ENCODE results near the gene GPSM1.

GPSM1 gene

GRCh38 chr9:136377341-136378169, 50.2 kb downstream of the GPSM1 start:
- DNase-seq (ENCODE audit: low read depth): no peak

- no peak for DNase-seq (ENCODE audit: low read depth)
These were observed 51.0 kb downstream of the GPSM1 start for GRCh38 chr9:136378170-136379002.

DNA sequence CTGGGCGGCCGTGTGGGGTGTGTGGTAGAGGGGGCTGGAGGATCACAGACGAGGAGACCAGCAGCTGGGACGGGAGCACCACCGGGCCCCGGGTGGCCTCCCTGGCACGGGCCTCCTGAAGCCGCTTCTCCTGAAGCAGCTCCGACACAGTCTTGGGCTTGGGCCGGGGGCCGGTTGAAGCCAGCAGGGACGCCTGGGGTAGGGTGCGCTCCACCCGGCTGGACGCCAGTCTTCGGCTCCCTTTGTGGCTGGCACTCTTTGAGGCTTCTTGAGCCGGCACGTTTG, 51.6 kb downstream of the GPSM1 start:
- DNase-seq (ENCODE audit: low read depth): no peak

- DNase-seq (ENCODE audit: low read depth): no peak
These were observed 52.1 kb downstream of the GPSM1 start for GRCh38 chr9:136379401-136379800.

GRCh38 chr9:136379891-136380290, 52.6 kb downstream of the GPSM1 start:
- no peak for DNase-seq (ENCODE audit: low read depth)

DNA sequence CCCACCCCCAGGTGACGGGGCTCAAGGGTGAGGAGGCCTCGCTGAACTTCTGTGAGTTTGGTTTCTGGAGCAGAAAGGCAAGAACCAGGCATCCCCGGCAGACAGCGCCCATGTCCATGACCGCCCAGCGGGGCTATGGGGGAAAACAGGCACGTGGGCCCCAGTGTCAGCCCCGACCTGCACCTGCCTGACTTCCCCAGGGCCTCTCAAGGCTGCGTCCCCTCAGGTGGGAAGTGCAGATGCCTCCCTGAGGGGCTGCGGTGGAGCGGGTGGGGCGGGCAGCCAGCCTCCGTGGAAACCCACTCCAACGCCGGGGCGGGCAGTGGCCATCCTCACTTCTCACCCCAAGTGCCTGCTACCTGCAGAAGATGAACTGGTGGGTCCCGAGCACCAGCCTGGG, 53.0 kb downstream of the GPSM1 start:
- no peak for DNase-seq (ENCODE audit: low read depth)

DNA sequence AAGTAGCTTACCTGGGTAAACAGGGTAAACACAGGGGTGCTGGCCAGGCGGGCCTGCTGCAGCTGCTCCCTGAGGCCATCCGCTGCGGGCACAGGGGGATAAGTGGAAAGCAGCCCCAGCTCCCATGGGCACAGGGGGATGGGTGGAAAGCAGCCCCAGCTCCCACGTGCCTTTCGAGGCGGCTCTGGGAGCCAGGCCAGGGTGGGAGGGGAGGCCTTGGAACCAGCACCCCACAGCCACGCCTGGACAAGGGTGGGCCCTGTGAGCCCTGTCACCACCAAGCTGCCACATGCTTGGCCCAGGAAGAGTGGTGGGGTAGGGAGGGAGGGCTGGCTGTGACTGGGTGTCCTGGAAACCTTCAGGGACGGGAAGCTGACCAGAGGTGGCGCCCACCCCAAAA, 54.0 kb downstream of the GPSM1 start:
- no peak for DNase-seq (ENCODE audit: low read depth)

DNA sequence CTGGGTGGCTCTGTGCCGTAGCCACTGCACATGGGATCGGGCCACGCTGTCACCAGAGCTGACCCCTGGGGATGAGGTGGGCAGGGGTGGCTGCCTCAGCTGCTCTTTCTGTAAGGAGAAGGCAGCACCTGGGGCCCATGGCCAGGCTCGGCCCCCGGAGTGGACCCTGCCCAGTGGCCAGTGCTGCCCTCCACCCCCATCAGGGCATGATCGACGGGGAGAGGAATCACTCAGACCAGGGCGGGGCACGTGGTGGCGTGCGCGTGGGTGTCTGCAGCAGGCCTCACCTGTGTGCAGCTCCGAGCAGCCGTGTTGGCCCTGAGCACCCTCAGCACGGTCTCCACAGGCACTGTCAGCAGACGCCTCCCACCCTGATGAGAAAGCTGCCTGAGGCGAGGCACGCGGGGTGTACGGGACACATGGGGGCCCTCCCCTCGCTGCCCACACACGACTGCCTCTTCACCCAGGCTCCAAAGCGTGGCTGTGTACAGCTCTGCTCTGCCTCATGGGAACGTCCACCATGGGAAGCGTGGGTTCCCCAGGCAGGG, 54.7 kb downstream of the GPSM1 start:
- DNase-seq (ENCODE audit: low read depth): no peak

DNA sequence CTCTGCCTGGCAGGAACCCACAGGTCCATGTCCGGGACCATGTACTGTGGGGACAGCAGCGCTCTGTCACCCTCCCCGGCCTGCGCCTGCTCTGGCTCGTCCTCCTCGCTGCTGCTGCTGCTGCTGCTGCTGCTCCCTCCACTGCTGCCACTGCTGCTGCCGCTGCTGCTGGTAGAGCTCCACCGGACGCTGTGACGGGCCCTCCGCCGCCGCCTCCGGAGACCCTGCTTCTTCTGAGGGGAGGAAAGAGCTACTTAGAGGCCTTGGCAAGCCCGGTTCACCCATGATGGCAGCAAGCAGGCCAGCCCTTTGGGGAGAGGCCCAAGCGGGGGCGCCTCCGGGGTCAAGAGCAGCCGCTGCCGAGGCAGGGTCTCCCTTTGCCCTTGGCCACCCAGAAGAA, 56.1 kb downstream of the GPSM1 start:
- DNase-seq (ENCODE audit: low read depth): no peak

- DNase-seq (ENCODE audit: low read depth): no peak
These were observed 57.7 kb downstream of the GPSM1 start for GRCh38 chr9:136385015-136385414.

DNA sequence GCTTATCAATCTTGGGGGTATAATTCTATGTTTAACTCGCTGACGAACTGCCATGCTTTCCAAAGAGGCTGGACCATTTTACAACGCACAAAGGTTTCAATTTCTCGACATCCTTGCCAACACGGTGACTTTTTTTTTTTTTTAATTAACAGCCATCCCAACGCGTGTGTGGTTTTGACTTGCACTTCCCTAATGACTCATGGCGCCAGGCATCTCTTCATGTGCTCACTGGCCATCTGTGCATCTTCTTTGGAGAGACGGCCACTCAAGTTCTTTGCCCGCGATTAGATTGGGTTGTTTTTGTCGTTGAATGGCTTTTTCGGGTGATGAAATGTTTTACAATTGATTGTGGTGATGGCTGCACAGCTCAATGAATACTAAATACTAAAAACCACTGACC, 58.7 kb downstream of the GPSM1 start:
- no peak for DNase-seq (ENCODE audit: low read depth)

DNA sequence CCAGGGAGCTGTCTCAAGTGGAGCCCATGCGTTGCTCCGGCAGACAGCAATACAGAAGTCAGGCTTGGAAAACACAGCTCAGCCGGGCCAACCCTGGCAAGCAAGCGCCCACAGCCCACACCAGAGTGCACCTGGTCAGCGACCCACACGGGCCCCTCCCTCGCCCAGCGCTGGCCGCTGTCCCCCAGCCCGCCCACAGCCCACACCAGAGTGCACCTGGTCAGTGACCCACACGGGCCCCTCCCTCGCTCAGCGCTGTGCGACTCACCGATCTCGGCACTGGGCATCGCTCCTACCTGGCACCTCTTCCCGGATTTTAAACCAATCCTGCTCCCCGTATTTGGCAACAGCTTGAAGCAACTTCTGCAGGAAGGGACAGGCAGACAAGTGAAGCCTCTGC, 59.9 kb downstream of the GPSM1 start:
- no peak for DNase-seq (ENCODE audit: low read depth)

GRCh38 chr9:136389396-136389795, 62.1 kb downstream of the GPSM1 start:
- no peak for DNase-seq (ENCODE audit: low read depth)

- DNase-seq (ENCODE audit: low read depth): no peak
These were observed 64.6 kb downstream of the GPSM1 start for GRCh38 chr9:136391737-136392537.

DNA sequence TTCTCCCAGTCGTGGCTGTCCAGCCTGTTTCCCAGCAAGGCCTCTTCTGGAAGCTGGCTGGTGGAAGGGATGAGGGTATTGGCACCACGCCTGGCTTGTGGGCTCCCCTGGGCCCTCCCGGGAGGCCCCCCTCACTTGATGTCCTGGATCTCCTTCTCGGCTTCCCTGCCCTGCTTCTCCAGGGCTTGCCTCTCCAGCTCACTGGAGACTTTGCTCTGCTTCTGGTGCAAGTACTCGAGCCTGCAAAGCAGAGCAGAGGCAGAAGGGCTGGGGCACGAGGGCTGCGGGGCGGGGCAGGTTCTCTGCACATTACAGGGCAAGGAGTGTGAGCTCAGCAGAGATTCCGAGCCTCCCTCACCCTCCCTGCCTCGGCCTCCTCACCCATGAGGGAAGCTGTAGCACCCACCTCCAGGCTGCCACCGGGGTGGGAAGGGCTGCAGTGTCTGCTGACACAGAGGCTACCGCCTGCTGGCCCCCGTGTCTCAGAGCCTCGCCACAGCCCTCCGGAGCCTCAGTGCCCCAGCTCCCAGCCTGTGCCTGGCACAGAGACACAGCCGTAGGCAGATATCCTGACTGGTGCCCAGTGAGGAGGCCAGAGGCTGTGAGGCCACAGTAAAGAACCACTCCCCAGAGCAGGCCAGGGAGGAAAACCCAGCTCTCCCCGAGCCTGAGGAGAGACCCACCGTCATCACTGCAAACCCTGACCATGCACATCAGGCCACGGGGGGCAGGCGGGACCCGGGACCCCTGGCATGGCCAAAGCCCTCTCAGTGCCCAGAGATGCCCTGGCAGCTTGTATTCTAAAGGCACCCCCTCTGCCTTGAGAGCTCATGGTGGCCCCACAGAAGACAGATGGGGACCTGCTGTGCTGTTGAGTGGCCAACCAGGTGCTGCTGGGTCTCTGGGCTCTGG, 65.5 kb downstream of the GPSM1 start:
- DNase-seq (ENCODE audit: low read depth): no peak

- DNase-seq (ENCODE audit: low read depth): no peak
These were observed 66.2 kb downstream of the GPSM1 start for GRCh38 chr9:136393531-136393930.

GRCh38 chr9:136394312-136395019, 67.1 kb downstream of the GPSM1 start:
- DNase-seq (ENCODE audit: low read depth): no peak

DNA sequence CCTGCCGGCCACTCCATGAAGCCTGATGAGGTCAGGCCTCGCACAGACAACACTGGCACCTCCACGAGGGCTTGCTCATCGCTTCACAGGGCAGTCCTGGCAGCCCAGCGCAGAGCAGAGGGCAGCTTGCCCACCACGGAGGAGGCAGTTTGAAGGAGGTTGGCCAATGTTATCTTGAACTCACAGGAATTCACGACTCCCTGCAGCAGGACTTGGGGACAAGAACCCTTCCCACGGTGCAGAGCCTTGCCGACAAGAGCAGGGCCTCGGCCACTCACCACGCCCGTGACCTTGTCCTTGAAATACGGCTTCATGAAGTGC, 67.6 kb downstream of the GPSM1 start:
- DNase-seq (ENCODE audit: low read depth): no peak

DNA sequence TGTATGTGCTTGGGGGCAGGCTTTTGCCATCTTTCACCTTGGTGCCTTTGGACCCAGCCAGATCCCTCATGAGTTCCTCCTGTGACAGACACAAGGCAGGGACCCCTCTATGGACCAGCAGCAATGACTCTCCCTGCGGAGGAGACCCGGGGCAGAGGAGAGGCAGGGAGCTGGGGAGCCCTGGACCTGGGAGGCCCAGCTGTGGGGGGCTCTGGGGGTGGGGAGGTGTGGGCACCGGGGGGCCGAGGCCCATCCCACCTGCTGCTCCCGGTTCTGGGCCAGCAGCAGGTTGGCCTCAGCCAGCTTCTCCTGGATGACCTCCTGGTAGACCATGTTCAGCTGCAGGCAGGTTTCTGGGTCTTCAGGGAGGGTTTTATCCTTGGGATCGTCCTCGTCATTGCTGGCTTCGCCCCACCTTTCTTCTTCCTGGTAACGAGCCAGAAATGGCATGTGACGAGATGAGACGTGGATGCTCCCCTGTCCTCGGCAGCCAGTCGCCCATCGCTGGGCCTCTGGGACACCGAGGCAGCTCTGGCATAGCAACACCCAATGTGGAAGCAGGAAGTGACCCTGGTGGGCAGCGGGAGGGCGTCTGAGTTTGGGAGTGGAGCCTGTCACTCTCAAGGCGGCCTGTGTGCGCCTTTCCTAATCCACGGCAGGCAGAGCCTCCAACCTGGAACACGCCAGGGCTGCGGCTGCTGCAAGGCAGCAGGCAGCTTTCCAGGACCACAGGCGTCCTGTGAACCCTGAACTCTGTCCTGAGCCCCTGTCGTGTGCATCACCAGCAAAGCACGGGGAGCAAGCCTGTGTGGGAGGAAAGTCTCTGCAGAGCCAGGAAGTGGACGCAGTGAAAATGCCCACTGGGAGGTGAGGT, 68.2 kb downstream of the GPSM1 start:
- DNase-seq (ENCODE audit: low read depth): no peak

DNA sequence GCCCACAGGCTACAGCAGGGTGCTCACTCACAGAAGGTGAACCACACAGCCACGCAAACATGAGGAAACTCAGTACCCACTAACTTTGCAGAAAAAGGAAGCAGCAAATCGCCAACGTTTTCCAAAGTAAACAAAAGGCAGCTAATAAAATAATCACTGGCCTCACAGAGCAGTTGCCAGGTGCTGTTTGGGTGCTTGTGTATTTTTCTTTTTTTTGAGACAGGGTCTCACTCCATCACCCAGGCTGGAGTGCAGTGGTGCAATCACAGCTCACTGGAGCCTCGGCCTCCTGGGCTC, 68.8 kb downstream of the GPSM1 start:
- no peak for DNase-seq (ENCODE audit: low read depth)

Data from CMK (cell line).